ENCODE measurements around the gene CFAP92. TPM values are rescaled to one million over a fixed set of nuclear protein-coding genes. Genes with fewer than 3 reads are reported as not detected.

The CFAP92 gene
- total RNA-seq, 1 donor from 2014 or later, result 2.7 TPM

GRCh38 chr3:129028866-129029265, 35.0 kb upstream of the CFAP92 start:
- Mint-ChIP-seq H3K27ac (no peak overlapping the region), H3K27me3 (peaks cover 24% of the 10 kb centered on the region), H3K9me3 (ENCODE audit: low read depth) (no peaks in the 10 kb centered on the region), H3K4me1 (ENCODE audit: low read depth) (peaks cover 5% of the 10 kb centered on the region), H3K4me3 (ENCODE audit: low read depth) (no peak overlapping the region), H3K36me3 (ENCODE audit: insufficient read depth) (no peaks in the 10 kb centered on the region)
- DNase-seq (ENCODE audit: low spot score, unreplicated experiment), result no peak
- TF ChIP-seq CTCF (IDR thresholded peaks at IDR 0.05; ENCODE audit: unreplicated experiment), result no peak

- H3K36me3 Mint-ChIP-seq (ENCODE audit: insufficient read depth), result no peaks in the 10 kb centered on the region
- no peaks in the 10 kb centered on the region for H3K9me3 Mint-ChIP-seq (ENCODE audit: low read depth)
- DNase-seq (ENCODE audit: low spot score, unreplicated experiment), result no peak
- H3K27ac Mint-ChIP-seq, result no peak overlapping the region
- H3K4me3 Mint-ChIP-seq (ENCODE audit: low read depth), result no peak overlapping the region
- peaks cover 24% of the 10 kb centered on the region for H3K27me3 Mint-ChIP-seq
- H3K4me1 Mint-ChIP-seq (ENCODE audit: low read depth), result peaks cover 5% of the 10 kb centered on the region
- no peak for TF ChIP-seq CTCF (IDR thresholded peaks at IDR 0.05; ENCODE audit: unreplicated experiment)
Measured at GRCh38 chr3:129027544-129027880, 33.6 kb upstream of the CFAP92 start.

- H3K36me3 Mint-ChIP-seq (ENCODE audit: insufficient read depth), result no peaks in the 10 kb centered on the region
- TF ChIP-seq CTCF (IDR thresholded peaks at IDR 0.05; ENCODE audit: unreplicated experiment), result peak; percentile 76
- H3K27me3 Mint-ChIP-seq, result peaks cover 24% of the 10 kb centered on the region
- H3K27ac Mint-ChIP-seq, result peak overlapping the region; percentile 76
- peaks cover 5% of the 10 kb centered on the region for H3K4me1 Mint-ChIP-seq (ENCODE audit: low read depth)
- no peaks in the 10 kb centered on the region for H3K9me3 Mint-ChIP-seq (ENCODE audit: low read depth)
- peak overlapping the region; percentile 52 for H3K4me3 Mint-ChIP-seq (ENCODE audit: low read depth)
- DNase-seq (ENCODE audit: low spot score, unreplicated experiment), result peak; percentile 73
Measured at GRCh38 chr3:129026728-129027543, 33.1 kb upstream of the CFAP92 start.

- no peak for TF ChIP-seq CTCF (IDR thresholded peaks at IDR 0.05; ENCODE audit: unreplicated experiment)
- no peaks in the 10 kb centered on the region for H3K9me3 Mint-ChIP-seq (ENCODE audit: low read depth)
- no peak for DNase-seq (ENCODE audit: low spot score, unreplicated experiment)
- H3K27me3 Mint-ChIP-seq, result peaks cover 28% of the 10 kb centered on the region
- H3K36me3 Mint-ChIP-seq (ENCODE audit: insufficient read depth), result no peaks in the 10 kb centered on the region
- H3K4me1 Mint-ChIP-seq (ENCODE audit: low read depth), result peaks cover 2% of the 10 kb centered on the region
- H3K4me3 Mint-ChIP-seq (ENCODE audit: low read depth), result no peak overlapping the region
- H3K27ac Mint-ChIP-seq, result no peak overlapping the region
Measured at GRCh38 chr3:129025691-129026435, 32.0 kb upstream of the CFAP92 start.

GRCh38 chr3:129025108-129025507, 31.2 kb upstream of the CFAP92 start:
- no peak overlapping the region for H3K4me3 Mint-ChIP-seq (ENCODE audit: low read depth)
- no peaks in the 10 kb centered on the region for H3K36me3 Mint-ChIP-seq (ENCODE audit: insufficient read depth)
- peaks cover 28% of the 10 kb centered on the region for H3K27me3 Mint-ChIP-seq
- H3K4me1 Mint-ChIP-seq (ENCODE audit: low read depth), result peaks cover 2% of the 10 kb centered on the region
- H3K9me3 Mint-ChIP-seq (ENCODE audit: low read depth), result no peaks in the 10 kb centered on the region
- H3K27ac Mint-ChIP-seq, result peak overlapping the region; percentile 10
- no peak for DNase-seq (ENCODE audit: low spot score, unreplicated experiment)
- no peak for TF ChIP-seq CTCF (IDR thresholded peaks at IDR 0.05; ENCODE audit: unreplicated experiment)
